Keratinocyte (primary cell): ENCODE measurements around the gene GID4.

Experiments
- CTCF ChIP-seq, 3 experiments: IDR thresholded peaks in 1 of 3; conservative IDR thresholded peaks in 1 of 3; optimal IDR thresholded peaks in 1 of 3; 2 replicates in 2 of 3; 3 replicates in 1 of 3; pipeline versions ENCODE3 to v1.5.1; 2011; ENCODE audit warnings: low read length in 3 of 3, mild to moderate bottlenecking in 3 of 3, moderate library complexity in 2 of 3, control low read depth in 1 of 3, inconsistent platforms in 1 of 3; ENCODE audit not compliant: insufficient read depth in 2 of 3; ENCODE audit errors: extremely low read depth in 1 of 3
- EZH2 ChIP-seq: IDR thresholded peaks from one replicate; pipeline ENCODE4 v1.6.1; 2012; ENCODE audit warnings: inconsistent platforms, mild to moderate bottlenecking, low read length, moderate library complexity

- TF ChIP-seq CTCF (optimal IDR thresholded peaks at IDR 0.05 in 1 of 3, IDR thresholded peaks at IDR 0.05 in 1 of 3, conservative IDR thresholded peaks at IDR 0.05 in 1 of 3; ENCODE audit: extremely low read depth in 1 of 3, insufficient read depth in 2 of 3, low read length in 3 of 3) (no peak), EZH2 (no peak)
Measured at GRCh38 chr17:18035704-18036103, 3.5 kb upstream of the GID4 start.
